C4-2B (cell line): ENCODE measurements around the gene FAM217A.

Source experiments
- ZFX ChIP-seq: fragments of 450-650 bp; IDR thresholded peaks from 2 replicates; pipeline ENCODE4 v1.6.1; 2017
- TF ChIP-seq, protein P1 (sequence below): fragments of 450-650 bp; conservative IDR thresholded peaks from 2 replicates; pipeline ENCODE4 v1.5.1; 2017; ENCODE audit warnings: mild to moderate bottlenecking

DNA sequence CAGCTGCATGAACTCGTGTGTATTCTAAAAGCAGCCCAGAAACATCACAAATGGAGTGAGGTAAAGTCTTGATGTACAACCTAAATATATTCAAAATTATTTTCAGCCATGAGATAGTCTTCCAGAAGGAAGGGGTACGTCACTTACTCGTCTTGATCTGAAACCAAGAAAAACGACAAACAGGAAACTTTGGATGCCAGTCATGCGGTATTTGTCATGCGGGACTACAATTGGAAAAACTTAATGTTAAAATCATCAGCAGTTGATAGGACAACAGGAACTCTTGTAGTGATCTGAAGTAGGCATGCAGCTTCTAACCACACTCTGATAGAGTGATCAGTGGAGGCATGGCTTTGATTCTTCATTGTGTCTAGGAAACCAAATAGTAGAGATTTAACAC lies 29.7 kb downstream of the FAM217A start:
- TF ChIP-seq ZFX, result no peak
- TF ChIP-seq, protein P1, sequence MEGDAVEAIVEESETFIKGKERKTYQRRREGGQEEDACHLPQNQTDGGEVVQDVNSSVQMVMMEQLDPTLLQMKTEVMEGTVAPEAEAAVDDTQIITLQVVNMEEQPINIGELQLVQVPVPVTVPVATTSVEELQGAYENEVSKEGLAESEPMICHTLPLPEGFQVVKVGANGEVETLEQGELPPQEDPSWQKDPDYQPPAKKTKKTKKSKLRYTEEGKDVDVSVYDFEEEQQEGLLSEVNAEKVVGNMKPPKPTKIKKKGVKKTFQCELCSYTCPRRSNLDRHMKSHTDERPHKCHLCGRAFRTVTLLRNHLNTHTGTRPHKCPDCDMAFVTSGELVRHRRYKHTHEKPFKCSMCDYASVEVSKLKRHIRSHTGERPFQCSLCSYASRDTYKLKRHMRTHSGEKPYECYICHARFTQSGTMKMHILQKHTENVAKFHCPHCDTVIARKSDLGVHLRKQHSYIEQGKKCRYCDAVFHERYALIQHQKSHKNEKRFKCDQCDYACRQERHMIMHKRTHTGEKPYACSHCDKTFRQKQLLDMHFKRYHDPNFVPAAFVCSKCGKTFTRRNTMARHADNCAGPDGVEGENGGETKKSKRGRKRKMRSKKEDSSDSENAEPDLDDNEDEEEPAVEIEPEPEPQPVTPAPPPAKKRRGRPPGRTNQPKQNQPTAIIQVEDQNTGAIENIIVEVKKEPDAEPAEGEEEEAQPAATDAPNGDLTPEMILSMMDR, result no peak
